ENCODE results near the gene EXOC4. TPM values are rescaled to one million over a fixed set of nuclear protein-coding genes. Genes with fewer than 3 reads are reported as not detected.

The EXOC4 gene
- total and polyA plus RNA-seq, 7 donors = 16.4 to 76.7 (median 50.7) TPM

GRCh38 chr7:133481676-133482075 lies 228.8 kb downstream of the EXOC4 start:
- Histone ChIP-seq H3K27ac (no peak overlapping the region), H3K36me3 (peaks cover 0 to 3% (median 0%) of the 10 kb centered on the region in 4 donors), H3K4me3 (no peak overlapping the region), H3K27me3 (no peaks in the 10 kb centered on the region), H3K9me3 (no peaks in the 10 kb centered on the region), H3K4me1 (peaks cover 0 to 6% (median 0%) of the 10 kb centered on the region in 4 donors)
- intact Hi-C loops (cut with DNase I) = no loop called here
- no peak for DNase-seq
- WGBS, 2 donors = 67 to 72% methylated on average over 3 of the region's 3 CpGs
- no peak for TF ChIP-seq POLR2A (IDR thresholded peaks at IDR 0.05)
- TF ChIP-seq EP300 (IDR thresholded peaks at IDR 0.05) = no peak
- TF ChIP-seq CTCF (IDR thresholded peaks at IDR 0.05) = no peak
- no peak for TF ChIP-seq POLR2AphosphoS5 (IDR thresholded peaks at IDR 0.05)

- intact Hi-C loops (cut with DNase I) = no loop called here
- 91 to 96% methylated on average over 1 of the region's 1 CpG for WGBS, 2 donors
- H3K4me1 ChIP-seq = peaks cover 0 to 6% (median 0%) of the 10 kb centered on the region in 4 donors
- TF ChIP-seq EP300 (IDR thresholded peaks at IDR 0.05) = no peak
- TF ChIP-seq CTCF (IDR thresholded peaks at IDR 0.05) = no peak
- DNase-seq = no peak
- H3K27me3 ChIP-seq = no peaks in the 10 kb centered on the region
- no peaks in the 10 kb centered on the region for H3K9me3 ChIP-seq
- H3K27ac ChIP-seq = no peak overlapping the region
- no peak overlapping the region for H3K4me3 ChIP-seq
- H3K36me3 ChIP-seq = no peaks in the 10 kb centered on the region
Observed at GRCh38 chr7:133482599-133482998, 229.7 kb downstream of the EXOC4 start.

- no peaks in the 10 kb centered on the region for H3K36me3 ChIP-seq
- WGBS, 2 donors = 59 to 92% methylated on average over 2 of the region's 2 CpGs
- peaks cover 0 to 6% (median 0%) of the 10 kb centered on the region in 4 donors for H3K4me1 ChIP-seq
- intact Hi-C loops (cut with DNase I) = no loop called here
- TF ChIP-seq CTCF (IDR thresholded peaks at IDR 0.05) (no peak), POLR2AphosphoS5 (IDR thresholded peaks at IDR 0.05) (no peak), POLR2A (IDR thresholded peaks at IDR 0.05) (no peak), EP300 (IDR thresholded peaks at IDR 0.05) (no peak)
- H3K9me3 ChIP-seq = no peaks in the 10 kb centered on the region
- no peaks in the 10 kb centered on the region for H3K27me3 ChIP-seq
- no peak for DNase-seq
- no peak overlapping the region for H3K4me3 ChIP-seq
- H3K27ac ChIP-seq = no peak overlapping the region
Observed at GRCh38 chr7:133484086-133484485, 231.2 kb downstream of the EXOC4 start.

- intact Hi-C loops (cut with DNase I) = no loop called here
- Histone ChIP-seq H3K27me3 (no peaks in the 10 kb centered on the region), H3K27ac (no peak overlapping the region), H3K4me1 (no peaks in the 10 kb centered on the region), H3K9me3 (no peaks in the 10 kb centered on the region), H3K36me3 (no peaks in the 10 kb centered on the region), H3K4me3 (no peak overlapping the region)
- WGBS, 2 donors = 91 to 94% methylated on average over 3 of the region's 3 CpGs
- DNase-seq = no peak
- TF ChIP-seq POLR2A (IDR thresholded peaks at IDR 0.05) (no peak), EP300 (IDR thresholded peaks at IDR 0.05) (no peak), CTCF (IDR thresholded peaks at IDR 0.05) (no peak), POLR2AphosphoS5 (IDR thresholded peaks at IDR 0.05) (no peak)
Observed at GRCh38 chr7:133489906-133490305, 237.0 kb downstream of the EXOC4 start.

GRCh38 chr7:133491201-133491691 lies 238.4 kb downstream of the EXOC4 start:
- no peak overlapping the region for H3K27ac ChIP-seq
- H3K9me3 ChIP-seq = no peaks in the 10 kb centered on the region
- no peaks in the 10 kb centered on the region for H3K4me1 ChIP-seq
- no peaks in the 10 kb centered on the region for H3K36me3 ChIP-seq
- 88 to 90% methylated on average over 2 of the region's 2 CpGs for WGBS, 2 donors
- TF ChIP-seq EP300 (IDR thresholded peaks at IDR 0.05) (no peak), POLR2AphosphoS5 (IDR thresholded peaks at IDR 0.05) (no peak), CTCF (IDR thresholded peaks at IDR 0.05) (no peak), POLR2A (IDR thresholded peaks at IDR 0.05) (no peak)
- DNase-seq = no peak
- H3K27me3 ChIP-seq = no peaks in the 10 kb centered on the region
- no peak overlapping the region for H3K4me3 ChIP-seq
- intact Hi-C loops (cut with DNase I) = no loop called here

Measured in sigmoid colon (tissue), 7 donors.